Mesenchymal stem cell (in vitro differentiated cells and primary cell): ENCODE data around the gene SCN8A.

Experiments
- DNase-seq: peaks from one replicate; pipeline ENCODE4 v3.0.0-alpha.2; 2013
- H2AFZ ChIP-seq: one replicate; pipeline ENCODE4 v1.6.1; 2013; ENCODE audit warnings: low read depth, mild to moderate bottlenecking, control low read depth, inconsistent platforms, low read length, moderate library complexity
- H2AK5ac ChIP-seq: 2 replicates; pipeline ENCODE4 v1.6.1; 2013; ENCODE audit warnings: low read length, moderate library complexity, mild to moderate bottlenecking, inconsistent platforms; ENCODE audit not compliant: severe bottlenecking
- H2BK120ac ChIP-seq: one replicate; pipeline ENCODE4 v1.6.1; 2013; ENCODE audit warnings: low read depth, mild to moderate bottlenecking, inconsistent platforms, low read length, moderate library complexity
- H2BK12ac ChIP-seq, 2 experiments: one replicate each; pipeline ENCODE4 v1.6.1; 2013; ENCODE audit warnings: inconsistent platforms in 2 of 2, low read length in 2 of 2, mild to moderate bottlenecking in 2 of 2, moderate library complexity in 2 of 2, control low read depth in 1 of 2
- H2BK15ac ChIP-seq: one replicate; pipeline ENCODE4 v1.6.1; 2013; ENCODE audit warnings: mild to moderate bottlenecking, low read depth, inconsistent platforms; ENCODE audit not compliant: poor library complexity, severe bottlenecking
- H2BK5ac ChIP-seq: 2 replicates; pipeline ENCODE4 v1.6.1; 2013; ENCODE audit warnings: low read depth, mild to moderate bottlenecking, low read length, control low read depth, inconsistent platforms; ENCODE audit not compliant: poor library complexity, severe bottlenecking
- H3K14ac ChIP-seq, 2 experiments: one replicate each; pipeline ENCODE4 v1.6.1; 2013; ENCODE audit warnings: inconsistent platforms in 2 of 2, low read length in 2 of 2, control low read depth in 1 of 2, mild to moderate bottlenecking in 1 of 2, moderate library complexity in 1 of 2
- H3K18ac ChIP-seq, 2 experiments: one replicate each; pipeline ENCODE4 v1.6.1; 2013; ENCODE audit warnings: inconsistent platforms in 2 of 2, low read length in 2 of 2, control low read depth in 1 of 2, low read depth in 1 of 2, mild to moderate bottlenecking in 1 of 2
- H3K23ac ChIP-seq, 2 experiments: one replicate each; pipeline ENCODE4 v1.6.1; 2013; ENCODE audit warnings: inconsistent platforms in 2 of 2, low read length in 2 of 2, mild to moderate bottlenecking in 2 of 2, moderate library complexity in 2 of 2, control low read depth in 1 of 2
- H3K27ac ChIP-seq: 2 replicates; pipeline ENCODE4 v1.5.1; 2013; ENCODE audit warnings: mild to moderate bottlenecking, moderate library complexity, low read length, control low read depth, inconsistent platforms; ENCODE audit not compliant: poor library complexity, severe bottlenecking
- H3K27me3 ChIP-seq, 2 experiments: 2 replicates each; pipeline versions ENCODE4 v1.6.1 to v1.7.0; 2013; ENCODE audit warnings: low read length in 2 of 2, mild to moderate bottlenecking in 2 of 2, moderate library complexity in 2 of 2, control low read depth in 1 of 2, inconsistent platforms in 1 of 2; ENCODE audit not compliant: control insufficient read depth in 1 of 2, insufficient read depth in 1 of 2
- H3K36me3 ChIP-seq, 2 experiments: 2 replicates each; pipeline versions ENCODE4 v1.6.1 to v1.7.0; 2013; ENCODE audit warnings: low read length in 2 of 2, control low read depth in 1 of 2, inconsistent platforms in 1 of 2, low read depth in 1 of 2, mild to moderate bottlenecking in 1 of 2; ENCODE audit not compliant: insufficient read depth in 2 of 2, control insufficient read depth in 1 of 2
- H3K4ac ChIP-seq, 2 experiments: one replicate each; pipeline ENCODE4 v1.6.1; 2013; ENCODE audit warnings: inconsistent platforms in 2 of 2, low read length in 2 of 2, mild to moderate bottlenecking in 2 of 2, moderate library complexity in 2 of 2, control low read depth in 1 of 2, low read depth in 1 of 2
- H3K4me1 ChIP-seq: 2 replicates; pipeline ENCODE4 v1.6.1; 2013; ENCODE audit warnings: low read depth, low read length, control low read depth; ENCODE audit not compliant: control insufficient read depth, insufficient read depth
- H3K4me2 ChIP-seq: 2 replicates; pipeline ENCODE4 v1.6.1; 2013; ENCODE audit warnings: low read length, mild to moderate bottlenecking, inconsistent platforms; ENCODE audit not compliant: poor library complexity, severe bottlenecking
- H3K4me3 ChIP-seq, 2 experiments: 2 replicates each; pipeline versions ENCODE4 v1.5.1 to v1.7.0; 2013; ENCODE audit warnings: low read length in 2 of 2, mild to moderate bottlenecking in 2 of 2, control low read depth in 1 of 2, low read depth in 1 of 2; ENCODE audit not compliant: insufficient read depth in 1 of 2
- H3K79me1 ChIP-seq: replicated peaks from 2 replicates; pipeline ENCODE4 v1.6.1; 2013; ENCODE audit warnings: mild to moderate bottlenecking, control low read depth, low read length, inconsistent platforms; ENCODE audit not compliant: poor library complexity, severe bottlenecking
- H3K9ac ChIP-seq: 2 replicates; pipeline ENCODE4 v1.7.0; 2013; ENCODE audit warnings: mild to moderate bottlenecking, low read length, moderate library complexity
- H3K9me3 ChIP-seq: 2 replicates; pipeline ENCODE4 v1.7.0; 2013; ENCODE audit warnings: mild to moderate bottlenecking, low read length; ENCODE audit not compliant: control insufficient read depth
- H4K8ac ChIP-seq: one replicate; pipeline ENCODE4 v1.6.1; 2013; ENCODE audit warnings: inconsistent platforms, mild to moderate bottlenecking, low read length, moderate library complexity
- H4K91ac ChIP-seq: one replicate; pipeline ENCODE4 v1.6.1; 2013; ENCODE audit warnings: mild to moderate bottlenecking, low read length, inconsistent platforms
- WGBS: methylation state at CpG from one replicate; pipeline ENCODE4 v1.1.7; 2013; ENCODE audit warnings: mixed read lengths; 5-methylcytosine and 5-hydroxymethylcytosine counted together

The SCN8A gene

GRCh38 chr12:51838762-51839161 is 247.7 kb downstream of the SCN8A start:
- Histone ChIP-seq H2BK12ac (no peak overlapping the region), H3K9ac (no peak overlapping the region), H3K27me3 (peaks cover 87 to 89% of the 10 kb centered on the region in 2 experiments), H3K4me1 (no peaks in the 10 kb centered on the region), H2BK120ac (no peak overlapping the region), H2BK5ac (no peak overlapping the region), H3K4me3 (no peak overlapping the region), H4K91ac (no peak overlapping the region), H2AK5ac (no peak overlapping the region), H3K9me3 (no peaks in the 10 kb centered on the region), H3K79me1 (no peaks in the 10 kb centered on the region), H3K4me2 (no peak overlapping the region), H3K14ac (no peak overlapping the region), H3K27ac (no peak overlapping the region), H2BK15ac (no peak overlapping the region), H3K18ac (peak overlapping the region in 1 of 2 experiments; percentile 1), H3K36me3 (no peaks in the 10 kb centered on the region), H3K23ac (no peak overlapping the region), H2AFZ (no peak overlapping the region), H3K4ac (no peak overlapping the region), H4K8ac (peak overlapping the region; percentile 47)
- 52% methylated on average over 4 of the region's 4 CpGs for WGBS
- no peak for DNase-seq

- Histone ChIP-seq H3K14ac (no peak overlapping the region), H4K91ac (no peak overlapping the region), H2BK120ac (no peak overlapping the region), H3K79me1 (no peaks in the 10 kb centered on the region), H3K4ac (no peak overlapping the region), H3K36me3 (no peaks in the 10 kb centered on the region), H2AK5ac (no peak overlapping the region), H3K9me3 (no peaks in the 10 kb centered on the region), H3K18ac (no peak overlapping the region), H3K23ac (peak overlapping the region in 1 of 2 experiments; percentile 9), H2BK5ac (no peak overlapping the region), H2BK15ac (no peak overlapping the region), H3K9ac (no peak overlapping the region), H3K4me2 (no peak overlapping the region), H4K8ac (no peak overlapping the region), H3K27ac (no peak overlapping the region), H3K4me3 (no peak overlapping the region), H3K27me3 (peaks cover 87 to 89% of the 10 kb centered on the region in 2 experiments), H2BK12ac (peak overlapping the region in 1 of 2 experiments; percentile 25), H3K4me1 (no peaks in the 10 kb centered on the region), H2AFZ (no peak overlapping the region)
- 80% methylated on average over 5 of the region's 5 CpGs for WGBS
- DNase-seq, result no peak
Measured at GRCh38 chr12:51839310-51839947, 248.4 kb downstream of the SCN8A start.

GRCh38 chr12:51840966-51841365 is 249.9 kb downstream of the SCN8A start:
- no peak overlapping the region for H2AK5ac ChIP-seq
- no peak overlapping the region for H2AFZ ChIP-seq
- no peak overlapping the region for H3K18ac ChIP-seq
- H2BK120ac ChIP-seq, result no peak overlapping the region
- WGBS, result 85% methylated on average over 6 of the region's 6 CpGs
- H3K4ac ChIP-seq, result no peak overlapping the region
- H2BK5ac ChIP-seq, result no peak overlapping the region
- no peak overlapping the region for H2BK12ac ChIP-seq
- no peak overlapping the region for H3K9ac ChIP-seq
- H2BK15ac ChIP-seq, result no peak overlapping the region
- no peaks in the 10 kb centered on the region for H3K79me1 ChIP-seq
- no peak overlapping the region for H3K23ac ChIP-seq
- no peak overlapping the region for H4K91ac ChIP-seq
- DNase-seq, result no peak
- no peak overlapping the region for H3K27ac ChIP-seq
- H3K4me3 ChIP-seq, result no peak overlapping the region
- H4K8ac ChIP-seq, result no peak overlapping the region
- H3K14ac ChIP-seq, result no peak overlapping the region
- H3K4me1 ChIP-seq, result no peaks in the 10 kb centered on the region
- no peaks in the 10 kb centered on the region for H3K36me3 ChIP-seq
- no peak overlapping the region for H3K4me2 ChIP-seq
- no peaks in the 10 kb centered on the region for H3K9me3 ChIP-seq
- peaks cover 90 to 91% of the 10 kb centered on the region in 2 experiments for H3K27me3 ChIP-seq

GRCh38 chr12:51841727-51842126 is 250.7 kb downstream of the SCN8A start:
- Histone ChIP-seq H2BK5ac (no peak overlapping the region), H2BK15ac (no peak overlapping the region), H4K8ac (no peak overlapping the region), H4K91ac (no peak overlapping the region), H2BK12ac (no peak overlapping the region), H2AFZ (no peak overlapping the region), H3K79me1 (no peaks in the 10 kb centered on the region), H3K23ac (no peak overlapping the region), H3K4me1 (peaks cover 6% of the 10 kb centered on the region), H3K27ac (no peak overlapping the region), H3K4me3 (no peak overlapping the region), H3K4ac (no peak overlapping the region), H3K18ac (no peak overlapping the region), H3K14ac (no peak overlapping the region), H2BK120ac (no peak overlapping the region), H3K9me3 (no peaks in the 10 kb centered on the region), H3K4me2 (no peak overlapping the region), H3K27me3 (peaks cover 90 to 91% of the 10 kb centered on the region in 2 experiments), H3K36me3 (no peaks in the 10 kb centered on the region), H2AK5ac (no peak overlapping the region), H3K9ac (no peak overlapping the region)
- DNase-seq, result no peak
- WGBS, result 76% methylated on average over 6 of the region's 6 CpGs
